GM19467 (cell line): ENCODE measurements around the gene CACNA1I.

Experiments used
- ATAC-seq: cut with Tn5 transposase; IDR thresholded peaks from one replicate; pipeline ENCODE4 v1.9.1; 2021; ENCODE audit warnings: mild to moderate bottlenecking, moderate library complexity; ENCODE audit not compliant: unreplicated experiment

The CACNA1I gene

DNA sequence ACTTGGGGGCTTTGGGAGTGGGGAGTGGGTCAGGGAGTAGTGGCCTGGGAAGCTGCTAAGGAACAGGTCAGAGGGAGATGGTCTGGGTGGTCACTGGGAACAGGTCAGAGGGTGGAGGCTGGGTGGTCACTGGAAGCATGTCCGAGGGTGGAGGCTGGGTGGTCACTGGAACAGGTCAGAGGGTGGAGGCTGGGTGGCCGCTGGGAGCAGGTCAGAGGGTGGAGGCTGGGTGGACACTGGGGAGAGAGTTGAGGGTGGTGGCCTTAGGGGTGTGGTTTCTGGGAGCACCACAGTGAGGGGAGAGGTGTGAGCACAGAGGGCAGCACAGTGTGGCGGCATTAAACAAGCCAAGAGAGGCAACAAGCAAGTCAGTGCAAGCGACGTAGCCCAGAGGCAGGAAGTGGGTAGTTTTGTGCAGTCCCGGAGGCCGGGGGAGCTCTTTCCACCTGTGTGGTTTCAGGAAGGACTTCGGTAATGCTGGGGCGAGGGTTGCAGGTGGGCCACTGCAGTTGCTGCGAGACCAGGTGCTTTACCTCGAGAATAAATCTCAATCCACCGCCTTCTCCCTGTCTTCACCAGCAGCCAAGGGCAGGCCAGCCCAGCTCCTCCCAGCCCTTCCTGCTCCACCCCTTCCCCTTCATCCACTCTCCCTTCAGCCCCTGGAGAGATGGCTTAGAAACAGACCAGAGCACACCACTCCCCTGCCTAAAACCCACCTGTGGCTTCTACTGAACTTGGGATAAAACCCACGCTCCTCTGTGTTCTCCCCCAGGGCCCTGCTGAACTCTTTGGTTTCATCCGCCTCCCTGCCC, 3.2 kb upstream of the CACNA1I start:
- ATAC-seq, result no peak

DNA sequence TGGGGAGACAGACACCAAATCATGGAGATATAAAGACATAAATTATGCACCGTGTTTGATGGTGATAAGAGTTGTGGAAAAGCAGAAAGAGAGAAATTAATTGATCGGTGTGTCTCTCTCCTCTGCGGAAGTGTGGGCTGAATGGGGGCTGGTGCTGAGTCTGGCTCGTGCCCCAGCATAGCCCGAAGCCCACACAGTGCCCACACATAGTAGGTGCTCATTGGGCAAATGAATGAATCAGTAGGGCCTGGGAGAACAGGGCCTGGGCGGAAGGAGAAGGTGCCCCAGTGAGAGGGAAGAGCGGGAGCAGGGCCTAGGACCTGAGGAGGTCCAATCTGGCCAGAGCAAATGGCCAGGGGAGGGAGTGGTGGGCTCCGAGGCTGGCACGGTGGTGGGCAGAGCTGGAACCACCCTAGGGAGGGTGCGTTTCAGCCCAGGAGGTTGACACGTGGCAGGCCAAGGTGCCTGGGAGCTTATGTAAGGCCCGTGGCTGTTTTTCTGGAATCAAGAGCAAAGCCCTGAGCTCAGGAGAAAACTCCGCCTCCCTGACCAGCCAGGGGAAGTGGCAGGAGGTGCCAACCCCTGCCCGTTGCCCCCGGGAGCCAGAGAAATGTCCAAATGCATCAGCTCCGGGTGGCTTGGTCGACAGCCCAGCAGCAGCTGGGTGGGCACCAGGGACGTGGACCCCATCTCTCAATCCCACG, 2.1 kb upstream of the CACNA1I start:
- no peak for ATAC-seq

DNA sequence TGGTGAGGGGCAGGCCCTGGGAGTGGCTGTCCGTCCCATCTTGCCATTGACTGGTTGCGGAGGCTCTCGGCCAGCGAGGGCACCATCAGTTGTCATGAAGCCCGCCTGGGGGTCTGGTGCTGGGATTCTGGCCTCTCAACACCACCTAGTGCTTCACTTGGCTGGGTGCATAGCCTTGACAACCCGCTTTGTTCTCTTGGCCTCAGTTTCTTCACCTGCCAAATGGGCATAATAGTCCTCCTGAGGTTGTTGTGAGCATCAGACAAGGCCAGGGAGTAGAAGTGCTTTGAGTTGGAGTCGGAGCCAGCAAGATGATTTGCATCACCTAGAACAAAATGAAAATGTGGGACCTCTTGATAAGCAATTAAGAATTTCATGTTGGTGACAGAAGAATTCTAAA, 1.5 kb upstream of the CACNA1I start:
- no peak for ATAC-seq

DNA sequence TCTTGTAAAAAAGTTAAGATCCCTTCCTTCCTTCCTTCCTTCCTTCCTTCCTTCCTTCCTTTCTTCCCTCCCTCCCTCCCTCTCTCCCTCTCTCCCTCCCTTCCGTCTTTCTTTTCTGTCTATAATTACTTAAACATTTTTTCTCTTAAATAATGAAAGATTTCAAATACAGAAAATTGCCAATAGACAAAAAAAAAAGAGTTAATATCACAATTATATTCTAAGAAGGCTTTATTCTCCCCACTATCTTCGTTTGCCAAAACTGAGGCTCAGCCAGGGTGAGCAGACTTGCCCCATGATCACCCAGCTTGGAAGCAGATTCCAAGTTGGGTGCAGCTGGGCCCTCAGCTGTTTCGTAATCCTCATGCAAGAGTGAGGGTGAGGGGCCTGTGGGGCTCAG, 327 bp upstream of the CACNA1I start:
- no peak for ATAC-seq

DNA sequence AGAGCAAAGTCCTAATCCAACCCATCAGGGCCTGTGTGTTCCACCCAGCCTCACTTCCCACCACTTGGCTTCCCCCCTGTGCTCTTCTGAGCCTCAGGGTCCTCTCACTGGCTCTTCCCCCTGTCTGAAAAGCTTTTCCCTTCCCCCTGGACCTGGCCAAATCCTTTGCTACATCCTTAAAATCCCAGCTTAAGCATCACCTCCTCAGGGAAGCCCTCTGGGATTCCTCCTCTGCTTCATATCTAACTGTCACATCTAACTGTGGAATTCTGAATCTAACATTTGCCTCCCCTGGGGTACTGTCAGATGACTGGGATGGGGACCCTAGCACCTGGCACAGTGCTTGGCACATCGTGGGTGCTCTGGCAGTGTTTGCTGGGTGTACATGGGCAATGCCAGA, 985 bp downstream of the CACNA1I start:
- no peak for ATAC-seq

DNA sequence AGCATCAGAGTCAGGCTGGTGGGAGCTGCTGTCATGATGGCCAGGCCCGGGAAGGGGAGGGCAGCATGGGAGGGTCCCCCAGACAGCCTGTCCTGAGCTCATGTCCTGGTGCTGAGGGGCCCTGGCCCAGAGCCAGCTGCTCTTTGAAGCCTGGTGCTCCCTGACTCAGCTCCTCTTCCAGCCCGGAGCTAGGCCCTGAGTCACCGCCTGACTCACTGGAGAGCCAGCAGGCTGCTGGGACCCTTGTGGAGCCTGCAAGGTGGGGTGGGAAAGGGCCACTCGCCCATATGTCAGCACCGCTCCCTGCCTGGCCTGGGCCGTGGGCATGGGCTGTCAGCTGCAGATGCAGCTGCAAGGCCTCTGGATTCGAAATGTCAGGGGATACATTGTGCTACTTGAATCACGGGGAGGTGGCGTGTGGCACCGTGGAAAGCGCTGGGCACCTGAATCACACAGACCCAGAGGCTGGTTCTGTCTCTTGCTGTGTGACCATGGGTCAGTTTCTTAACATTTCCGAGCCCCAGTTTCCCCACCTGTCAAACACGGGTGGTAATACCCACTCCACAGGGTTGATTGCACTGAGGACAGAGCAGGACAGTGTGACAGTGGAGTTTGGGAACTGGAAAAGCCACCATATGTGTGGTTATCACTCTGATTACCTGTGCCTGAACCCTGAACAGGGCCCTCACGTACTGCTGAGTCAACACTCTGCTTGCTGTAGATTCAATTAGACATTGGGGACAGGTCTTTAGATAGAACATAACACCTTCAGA, 4.4 kb downstream of the CACNA1I start:
- ATAC-seq, result no peak

DNA sequence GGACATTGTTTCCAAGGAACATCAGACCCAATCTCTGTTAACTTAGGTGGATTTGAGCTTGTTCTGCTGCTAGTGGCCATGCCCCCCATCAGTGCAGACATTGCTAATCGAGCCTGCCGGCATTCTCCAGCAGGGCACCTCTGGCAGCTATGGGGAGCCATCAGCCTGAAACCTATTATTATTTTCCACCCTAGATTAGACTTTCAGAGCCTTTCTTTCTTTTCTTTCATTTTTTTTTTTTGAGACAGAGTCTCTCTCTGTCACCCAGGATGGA, 4.9 kb downstream of the CACNA1I start:
- ATAC-seq, result no peak

DNA sequence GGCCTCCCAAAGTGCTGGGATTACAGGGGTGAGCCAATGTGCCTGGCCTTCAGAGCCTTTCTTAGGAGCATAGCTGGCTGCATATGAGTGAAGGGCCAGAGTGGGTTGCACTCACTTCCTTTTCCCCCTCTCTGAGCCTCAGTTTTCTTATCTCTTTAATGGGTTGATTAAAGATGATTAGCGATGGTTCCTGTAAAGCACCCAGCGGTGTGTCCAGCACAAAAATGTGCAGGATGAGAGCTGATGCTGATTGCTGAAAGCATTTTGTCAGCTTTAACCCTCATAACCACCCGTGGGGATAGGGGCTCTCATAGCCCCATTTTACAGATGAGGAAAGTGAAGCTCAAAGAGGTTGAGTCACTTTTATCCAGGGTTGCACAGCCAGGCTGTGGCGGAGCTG, 5.5 kb downstream of the CACNA1I start:
- no peak for ATAC-seq

DNA sequence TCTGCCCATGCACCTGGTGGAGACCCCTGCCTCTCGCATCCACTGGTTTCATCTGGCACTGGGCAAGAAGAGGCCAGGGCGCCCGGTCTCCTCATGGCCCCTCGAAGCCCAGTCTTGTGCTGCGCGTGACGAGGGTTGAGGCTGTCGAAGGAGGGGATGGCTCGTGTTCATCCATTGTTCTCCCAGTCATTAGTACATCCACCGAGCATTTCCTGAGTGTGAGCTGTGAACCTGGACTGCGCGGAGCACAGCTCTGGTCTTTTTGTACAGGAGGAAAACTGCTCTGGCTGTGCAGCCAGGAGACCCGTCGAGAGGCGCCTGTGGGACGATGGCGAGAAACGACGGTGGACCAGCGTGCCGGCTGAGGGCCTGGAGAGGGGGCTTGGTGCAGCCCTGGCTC, 6.8 kb downstream of the CACNA1I start:
- ATAC-seq, result no peak

DNA sequence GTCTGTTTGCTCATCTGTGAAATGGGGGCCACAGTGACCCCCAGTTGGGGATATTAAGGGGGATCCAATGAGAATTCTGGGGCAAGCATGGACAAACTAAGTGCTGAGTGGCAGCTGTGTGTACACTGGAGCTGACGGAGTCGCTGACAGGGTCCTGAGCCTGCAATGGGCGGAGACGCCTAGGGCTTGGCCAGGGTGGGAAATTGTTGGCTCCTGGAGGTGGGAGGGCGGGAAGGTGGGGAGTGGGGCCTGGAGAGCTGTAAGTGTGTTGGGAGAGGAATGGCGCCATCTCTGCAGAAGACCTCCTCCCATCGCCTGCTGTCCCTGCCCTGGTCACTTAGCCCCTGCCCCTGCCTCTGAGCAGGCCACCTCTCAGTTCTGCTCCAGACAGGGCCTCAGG, 7.3 kb downstream of the CACNA1I start:
- ATAC-seq, result no peak

DNA sequence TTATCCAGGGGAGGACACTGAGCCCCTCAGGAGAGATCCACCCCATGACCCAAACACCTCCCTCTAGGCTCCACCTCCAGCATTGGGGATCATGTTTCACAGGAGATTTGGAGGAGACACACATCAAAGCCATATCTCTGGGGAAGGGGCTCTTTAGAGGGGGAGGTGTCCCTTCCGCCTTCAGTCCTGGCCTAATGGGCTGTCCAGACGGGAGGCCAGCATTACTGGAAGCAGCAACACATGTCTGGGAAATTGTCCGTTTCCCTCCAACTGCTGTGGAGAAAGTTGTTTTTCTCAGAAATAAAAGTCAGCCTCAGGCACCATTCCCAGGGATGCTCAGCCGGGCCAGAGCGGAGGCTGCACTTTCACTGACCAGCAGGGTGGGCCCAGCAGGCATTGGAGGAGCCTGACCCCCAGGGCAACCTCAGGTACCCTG, 9.5 kb downstream of the CACNA1I start:
- no peak for ATAC-seq

DNA sequence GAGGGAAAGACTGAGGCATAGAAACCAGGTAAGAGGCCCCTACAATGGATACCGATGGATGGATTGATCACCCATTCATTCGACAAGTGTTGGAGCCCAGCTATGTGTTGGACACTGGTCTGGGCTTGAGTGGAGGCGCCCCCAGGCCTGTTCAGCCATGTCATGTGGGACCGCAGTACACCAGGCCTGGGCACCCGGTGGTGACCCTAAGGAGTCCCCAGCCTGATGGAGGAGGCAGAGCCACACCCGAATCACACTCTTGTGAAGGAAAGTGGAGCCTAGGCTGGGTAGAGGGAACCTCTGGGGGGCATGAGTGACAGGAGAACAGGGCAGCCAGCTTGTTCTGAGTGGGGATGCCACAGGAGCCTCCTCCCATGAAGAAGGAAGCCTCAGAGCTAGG, 10.2 kb downstream of the CACNA1I start:
- ATAC-seq, result no peak

DNA sequence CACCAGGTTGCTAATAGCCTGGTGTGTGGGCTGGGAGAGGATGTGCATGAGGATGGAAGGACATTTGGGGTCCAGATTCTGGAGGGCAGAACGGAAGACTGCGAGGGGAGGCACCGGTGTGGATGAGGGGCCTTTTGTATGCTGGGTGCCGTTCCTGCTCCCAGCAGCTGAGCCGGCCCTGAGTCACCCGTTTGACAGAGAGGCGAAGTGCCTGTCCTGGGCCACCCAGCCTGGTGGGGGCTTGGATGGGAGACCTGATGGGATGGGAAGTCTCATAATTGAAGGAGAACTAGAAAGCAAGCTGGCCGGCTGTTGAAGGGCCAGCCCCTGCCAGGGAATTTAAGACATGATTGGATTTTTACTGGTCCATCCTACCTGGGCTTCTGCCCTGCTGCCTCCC, 10.8 kb downstream of the CACNA1I start:
- ATAC-seq, result no peak

DNA sequence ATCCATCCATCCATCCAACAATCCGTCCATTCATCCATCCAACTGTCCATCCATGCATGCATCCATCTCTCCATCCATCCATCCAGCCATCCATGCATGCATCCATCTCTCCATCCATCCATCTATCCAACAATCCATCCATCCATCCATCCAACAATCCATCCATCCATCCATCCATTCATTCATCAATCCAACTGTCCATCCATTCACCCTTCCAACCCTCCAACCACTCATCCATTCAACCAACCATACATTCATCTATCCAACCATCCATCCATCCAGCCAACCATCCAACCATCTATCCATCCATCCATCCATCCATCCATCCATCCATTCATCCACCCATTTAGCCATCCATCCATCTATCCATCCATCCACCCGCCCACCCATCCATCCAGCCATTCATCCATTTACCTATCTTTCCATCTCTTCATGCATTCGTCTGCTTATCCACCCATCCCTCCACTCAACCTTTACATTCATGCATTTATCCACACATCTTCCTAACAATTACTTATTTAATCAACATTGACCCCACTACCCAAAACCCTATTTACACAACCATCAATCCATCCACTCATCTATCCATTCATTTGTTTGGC, 12.6 kb downstream of the CACNA1I start:
- no peak for ATAC-seq

DNA sequence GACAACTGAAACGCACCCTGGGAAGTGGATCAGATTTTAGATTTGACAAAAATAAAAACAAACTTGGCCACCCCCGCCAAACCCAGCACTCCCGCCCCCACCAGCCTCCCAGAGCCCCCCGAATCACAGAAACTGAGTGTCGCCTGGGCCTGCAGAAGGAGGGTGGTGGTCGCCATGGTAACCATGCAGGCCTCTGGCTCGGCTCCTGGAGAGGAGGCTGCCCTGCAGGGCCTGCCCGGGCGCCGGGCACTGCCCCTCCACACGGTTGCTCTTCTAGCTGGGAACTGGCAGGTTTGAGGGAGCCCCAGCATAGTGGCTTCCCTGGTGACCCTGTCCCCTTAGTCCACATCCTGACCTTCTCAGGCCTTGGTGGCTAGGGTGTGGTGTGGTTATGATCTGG, 19.3 kb downstream of the CACNA1I start:
- ATAC-seq, result no peak

DNA sequence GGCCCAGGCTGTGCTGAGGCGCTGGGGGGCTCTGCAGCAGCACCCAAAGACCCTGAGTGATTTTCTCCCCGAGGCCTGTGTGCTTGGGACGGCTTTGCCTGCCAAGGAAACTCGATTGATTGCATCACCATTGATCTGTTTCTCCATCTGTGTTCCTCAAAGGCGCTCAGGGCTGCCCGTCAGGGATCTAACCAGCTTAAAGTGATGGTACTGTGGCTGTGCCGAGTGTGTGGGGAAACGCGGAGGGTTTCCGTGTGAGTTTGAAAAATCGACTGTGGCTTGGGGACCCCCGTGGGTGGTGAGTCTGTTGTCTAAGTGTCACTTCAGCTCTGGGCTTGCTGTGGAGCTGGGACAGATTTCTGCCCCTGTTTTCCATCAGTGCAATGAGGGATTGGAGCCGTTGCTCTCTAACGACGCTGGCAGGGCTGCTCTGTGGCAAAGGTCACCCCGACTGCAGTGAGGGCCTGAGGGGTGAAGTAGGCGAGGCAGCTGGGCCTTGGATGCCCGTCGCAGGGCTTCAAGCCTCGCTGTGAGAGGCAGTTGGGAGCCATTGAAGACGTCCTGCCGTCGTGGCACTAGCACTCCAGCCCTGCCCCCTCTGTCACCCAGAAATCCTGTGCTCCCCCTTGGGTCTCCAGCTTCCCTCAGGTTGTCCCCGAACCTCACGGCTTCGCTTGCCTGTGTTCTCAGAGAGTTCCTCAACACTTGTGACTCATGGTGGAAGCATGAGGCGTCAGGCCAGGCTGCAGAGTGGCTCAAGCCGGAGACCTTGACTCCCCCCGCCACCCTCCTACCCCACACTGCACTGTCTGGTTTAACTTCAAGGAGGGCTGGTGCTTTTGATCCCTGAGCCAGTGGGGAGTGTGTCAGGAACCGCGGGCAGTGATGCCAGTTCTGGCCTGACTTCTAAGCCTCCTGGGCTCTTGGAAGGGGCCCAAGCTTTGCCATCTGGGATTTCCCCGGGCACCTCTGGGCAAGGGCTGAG, 21.8 kb downstream of the CACNA1I start:
- no peak for ATAC-seq

DNA sequence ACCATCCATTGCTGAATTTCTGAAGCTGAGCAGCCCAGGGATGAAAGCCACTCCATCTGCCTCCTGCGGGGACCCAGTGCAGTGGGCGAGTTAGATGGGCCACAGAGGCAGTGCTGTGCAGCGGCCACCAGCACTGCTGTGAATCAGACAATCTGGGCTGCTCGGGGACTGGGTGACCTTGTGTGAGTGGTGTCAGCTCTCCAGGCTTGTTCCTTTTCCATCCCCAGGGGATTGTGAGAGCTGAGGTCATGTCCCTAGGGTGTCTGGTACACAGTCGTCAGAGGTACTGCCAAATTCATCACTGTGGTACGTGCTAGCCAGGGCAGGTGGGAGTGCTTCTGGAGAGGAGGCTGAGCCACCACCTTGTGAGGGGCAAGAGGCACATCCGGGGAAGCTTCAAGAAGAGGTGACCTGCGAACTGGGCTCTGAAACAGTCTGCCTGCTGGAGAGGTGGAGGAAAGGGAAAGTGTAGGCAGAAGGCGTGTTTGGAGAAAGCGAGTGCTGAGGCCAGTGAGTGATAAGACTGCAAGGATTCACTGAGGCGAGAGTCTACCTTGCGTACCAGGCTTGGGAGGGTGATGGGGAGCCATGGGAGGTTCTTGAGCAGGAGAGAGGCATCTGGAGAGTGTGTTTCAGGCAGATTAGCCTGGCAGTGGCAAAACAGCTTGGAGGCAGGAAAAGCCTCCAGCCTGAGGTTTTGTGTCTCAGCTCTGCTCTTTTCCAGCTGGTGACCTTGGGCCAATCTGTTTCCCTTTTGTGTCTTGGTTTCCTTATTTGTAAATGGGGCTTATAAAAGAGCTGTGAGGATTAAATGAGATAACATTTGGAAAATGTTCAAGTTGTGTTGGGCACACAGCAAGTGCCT, 22.7 kb downstream of the CACNA1I start:
- no peak for ATAC-seq

DNA sequence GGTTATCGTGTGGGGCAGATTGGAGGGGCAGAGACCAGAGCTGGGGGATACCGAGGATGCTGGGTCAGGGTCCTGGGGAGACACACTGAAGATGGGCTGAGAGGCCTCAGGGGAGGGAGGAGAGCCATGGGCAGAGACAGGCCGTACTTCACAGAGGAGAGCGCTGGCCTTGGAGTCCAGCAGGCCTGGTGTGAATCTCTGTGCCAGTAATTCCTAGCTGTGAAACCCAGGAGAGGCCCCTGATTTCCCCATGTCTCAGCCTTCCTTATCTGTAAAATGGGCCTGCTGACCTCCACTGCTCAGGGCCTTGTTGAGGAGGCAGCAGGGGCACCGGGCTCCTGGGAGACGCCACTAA, 23.4 kb downstream of the CACNA1I start:
- ATAC-seq, result no peak

DNA sequence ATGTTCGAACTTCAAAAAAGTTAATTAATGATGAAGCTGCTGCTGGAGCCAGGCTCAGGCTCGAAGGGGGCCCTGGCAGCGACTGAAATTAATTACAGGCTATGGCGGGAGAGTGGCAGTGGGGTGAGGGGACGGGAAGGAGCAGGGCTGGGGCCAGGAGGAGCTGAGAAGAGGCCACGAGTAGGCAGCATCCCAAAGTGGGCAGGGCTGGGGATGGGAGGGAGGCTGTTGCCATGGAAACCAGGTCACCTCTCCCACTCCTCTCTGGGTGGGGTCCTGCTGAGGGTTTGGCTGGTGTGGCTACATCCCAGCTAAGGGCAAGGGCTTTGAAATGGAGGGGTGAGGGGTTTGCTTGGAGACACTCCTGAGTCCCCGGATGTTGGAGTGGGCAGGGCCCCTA, 23.9 kb downstream of the CACNA1I start:
- no peak for ATAC-seq
